ENCODE results near the gene SGCD.

Gene SGCD

GRCh38 chr5:156405988-156406387 lies 79.0 kb downstream of the SGCD start:
- DNase-seq = no peak

DNA sequence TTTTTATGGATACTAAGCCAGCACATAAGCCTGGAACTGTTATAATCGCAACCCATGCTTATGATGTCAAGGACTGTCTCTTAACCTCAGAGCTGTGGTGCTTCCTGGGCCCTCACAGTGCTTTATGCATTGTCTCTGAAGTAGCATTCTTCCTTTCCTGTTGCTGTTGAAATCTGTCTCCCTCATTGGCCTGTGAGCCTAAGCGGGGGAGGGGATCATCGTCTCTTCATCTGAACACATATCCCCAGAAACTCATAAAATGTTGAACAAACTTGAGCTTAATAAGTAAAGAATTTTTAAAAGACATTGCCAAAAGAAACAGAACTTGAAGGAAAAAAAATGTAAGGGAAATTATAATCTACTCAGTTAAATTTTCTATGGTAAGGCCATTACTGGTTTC lies 80.3 kb downstream of the SGCD start:
- no peak for DNase-seq

DNA sequence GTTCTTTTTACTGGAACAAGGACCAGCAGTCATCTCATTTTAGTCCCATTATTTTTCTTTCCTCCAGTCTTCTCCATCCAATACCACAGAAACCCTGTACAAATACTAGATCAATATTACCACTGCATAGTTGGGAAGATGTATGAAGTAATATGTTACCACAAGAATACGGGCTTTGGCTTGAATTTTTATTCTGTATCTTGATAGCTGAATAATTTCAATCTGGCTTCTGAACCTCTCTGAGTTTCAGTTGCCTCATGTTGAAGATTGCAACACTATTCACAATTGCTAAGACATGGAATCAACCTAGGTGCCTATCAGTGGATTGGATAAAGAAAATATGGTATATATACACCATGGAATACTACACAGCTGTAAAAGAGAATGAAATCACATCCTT lies 82.9 kb downstream of the SGCD start:
- DNase-seq = no peak

- no peak for DNase-seq
Measured at GRCh38 chr5:156411185-156411613, 84.2 kb downstream of the SGCD start.

- no peak for DNase-seq
Measured at GRCh38 chr5:156411957-156412356, 85.0 kb downstream of the SGCD start.

DNA sequence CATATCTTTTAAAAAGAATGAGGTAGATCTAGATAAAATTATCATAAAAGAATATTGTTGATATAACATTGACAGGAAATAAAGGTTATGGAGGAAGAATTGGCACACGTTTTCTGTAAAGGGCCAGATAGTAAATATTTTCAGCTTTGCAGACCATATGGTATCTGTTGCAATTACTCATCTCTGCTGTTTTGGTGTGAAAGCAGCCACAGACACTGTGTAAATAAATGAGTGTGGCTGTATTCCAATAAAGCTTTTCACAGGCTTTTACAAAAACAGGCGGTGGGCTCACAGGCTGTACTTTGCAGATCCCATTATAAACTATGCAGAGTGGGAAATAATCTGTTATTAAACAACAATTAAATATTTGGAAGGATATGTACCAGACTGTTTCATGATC lies 87.4 kb downstream of the SGCD start:
- no peak for DNase-seq

- no peak for DNase-seq
Measured at GRCh38 chr5:156419661-156420060, 92.7 kb downstream of the SGCD start.

- no peak for DNase-seq
Measured at GRCh38 chr5:156420665-156421064, 93.7 kb downstream of the SGCD start.

DNA sequence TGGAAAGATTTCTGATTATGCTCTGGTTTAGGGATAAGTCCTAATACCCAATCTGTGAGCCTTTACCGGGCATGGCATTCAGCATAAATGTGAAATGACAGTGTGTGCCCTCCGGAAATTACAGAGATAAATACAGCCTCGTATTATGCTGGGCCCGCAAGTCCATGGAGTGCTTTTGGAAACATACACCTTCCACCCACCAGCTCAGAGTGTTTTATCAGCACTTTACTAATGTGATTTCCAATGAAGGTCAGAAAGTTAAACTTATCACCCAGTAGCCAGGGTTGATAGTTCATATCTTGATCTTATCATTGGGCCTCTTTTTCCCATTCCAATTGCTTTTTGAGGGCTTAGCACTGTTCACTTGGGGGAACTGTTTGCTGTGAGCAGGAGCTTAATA lies 94.8 kb downstream of the SGCD start:
- no peak for DNase-seq

GRCh38 chr5:156423597-156423996 lies 96.6 kb downstream of the SGCD start:
- no peak for DNase-seq

DNA sequence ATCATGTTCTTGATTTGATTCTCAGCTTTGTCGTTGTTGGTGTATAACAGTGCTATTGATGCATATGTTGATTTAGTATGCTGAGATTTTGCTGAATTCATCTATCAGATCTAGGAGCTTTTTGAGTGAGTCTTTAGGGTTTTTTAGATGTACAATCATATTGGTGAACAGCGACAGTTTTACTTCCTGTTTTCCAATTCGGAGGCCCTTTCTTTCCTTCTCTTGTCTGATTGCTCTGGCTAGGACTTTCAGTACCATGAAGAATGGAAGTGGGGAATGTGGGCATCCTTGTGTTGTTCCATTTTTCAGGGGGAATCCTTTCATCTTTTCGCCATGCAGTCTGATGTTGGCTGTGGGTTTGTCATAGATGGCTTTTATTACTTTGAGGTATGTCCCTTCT lies 100.4 kb downstream of the SGCD start:
- DNase-seq = no peak

GRCh38 chr5:156431956-156432829 lies 105.2 kb downstream of the SGCD start:
- no peak for DNase-seq

- DNase-seq = no peak
Measured at GRCh38 chr5:156432830-156433105, 105.8 kb downstream of the SGCD start.

- DNase-seq = no peak
Measured at GRCh38 chr5:156434471-156434870, 107.5 kb downstream of the SGCD start.

DNA sequence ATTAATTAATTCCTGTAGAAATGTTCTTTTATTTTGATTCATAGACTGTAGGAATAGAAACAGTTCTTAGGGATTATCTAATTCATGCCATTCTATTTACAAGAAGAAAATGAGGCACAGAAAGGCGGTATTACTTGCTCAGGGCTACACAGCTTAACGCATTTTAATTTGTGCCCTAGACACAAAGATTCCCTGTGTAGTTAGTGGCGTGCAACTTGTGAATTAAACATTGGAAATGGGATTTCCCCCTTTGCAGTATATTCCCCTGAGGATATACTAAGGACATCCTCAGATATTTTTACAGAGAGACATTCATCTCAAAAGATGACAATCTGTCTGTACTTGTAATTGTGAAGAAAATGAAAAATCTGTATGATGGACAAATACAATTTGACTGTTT lies 108.1 kb downstream of the SGCD start:
- no peak for DNase-seq

GRCh38 chr5:156438076-156438475 lies 111.1 kb downstream of the SGCD start:
- DNase-seq = no peak

DNA sequence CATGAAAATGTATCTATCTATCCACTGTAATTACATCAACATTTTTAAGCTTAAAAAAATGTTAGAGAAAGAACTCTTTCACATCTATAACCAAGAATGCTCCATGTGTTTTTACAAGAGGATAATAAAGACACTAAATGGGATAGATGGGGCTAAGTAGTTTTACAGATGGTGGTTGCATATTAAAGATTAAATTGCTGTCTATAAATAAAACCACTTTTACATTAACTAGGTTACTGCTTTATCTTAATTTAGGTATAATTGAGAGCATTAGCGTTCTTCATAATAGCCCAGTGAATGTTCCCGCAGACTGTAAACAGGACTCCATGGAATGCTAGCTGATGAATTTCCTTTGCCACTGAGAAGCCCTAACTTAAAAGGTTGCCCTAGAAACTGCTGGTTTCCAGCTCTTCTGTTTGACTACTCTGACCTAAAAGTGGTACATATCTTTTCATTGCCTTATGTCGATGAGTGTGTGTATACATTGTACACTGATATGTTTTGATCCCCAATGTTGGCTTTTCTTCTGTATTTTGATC lies 117.9 kb downstream of the SGCD start:
- DNase-seq = no peak

DNA sequence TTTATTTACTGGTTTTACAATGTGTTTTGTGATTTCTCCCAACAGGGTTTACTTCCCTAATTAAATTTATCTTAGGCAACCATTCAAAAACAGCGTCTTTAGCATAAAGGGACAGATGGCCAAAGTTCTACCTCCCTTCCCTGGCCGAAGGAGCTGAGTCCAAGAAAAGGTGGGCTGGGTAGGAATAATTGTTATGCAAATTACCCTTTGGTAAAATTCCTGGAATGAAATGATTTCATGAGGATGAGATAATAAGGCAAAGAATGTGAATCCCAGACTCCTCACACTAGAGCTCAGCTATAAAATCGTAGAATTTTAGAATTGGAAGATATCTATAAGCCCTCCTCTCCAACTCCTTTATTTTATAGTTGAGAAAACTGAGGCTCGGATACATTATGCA lies 119.6 kb downstream of the SGCD start:
- no peak for DNase-seq

GRCh38 chr5:156450778-156451177 lies 123.8 kb downstream of the SGCD start:
- DNase-seq = no peak

DNA sequence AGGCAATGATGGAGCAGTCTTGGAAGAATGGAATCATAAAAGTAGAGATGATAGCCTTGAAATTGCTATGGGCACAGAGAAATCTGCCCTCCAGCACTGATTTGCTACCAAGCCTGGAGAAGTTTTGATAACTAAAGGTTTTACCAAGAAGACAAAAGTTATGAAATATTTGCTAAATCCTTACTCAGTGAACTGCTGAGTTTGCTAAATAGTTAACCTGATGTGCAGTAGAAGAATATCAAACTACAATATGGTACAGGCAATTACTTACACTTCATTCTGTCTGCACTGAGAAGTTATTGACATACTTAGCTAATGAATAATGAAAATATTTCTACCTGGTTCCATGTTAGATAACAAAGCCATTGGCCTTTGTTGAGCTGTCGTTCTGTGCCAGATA lies 124.5 kb downstream of the SGCD start:
- no peak for DNase-seq

GRCh38 chr5:156456857-156457256 lies 129.9 kb downstream of the SGCD start:
- no peak for DNase-seq

GRCh38 chr5:156459812-156460385 lies 132.9 kb downstream of the SGCD start:
- DNase-seq = no peak

- DNase-seq = no peak
Measured at GRCh38 chr5:156460471-156460870, 133.5 kb downstream of the SGCD start.

- DNase-seq = no peak
Measured at GRCh38 chr5:156466871-156467270, 139.9 kb downstream of the SGCD start.

DNA sequence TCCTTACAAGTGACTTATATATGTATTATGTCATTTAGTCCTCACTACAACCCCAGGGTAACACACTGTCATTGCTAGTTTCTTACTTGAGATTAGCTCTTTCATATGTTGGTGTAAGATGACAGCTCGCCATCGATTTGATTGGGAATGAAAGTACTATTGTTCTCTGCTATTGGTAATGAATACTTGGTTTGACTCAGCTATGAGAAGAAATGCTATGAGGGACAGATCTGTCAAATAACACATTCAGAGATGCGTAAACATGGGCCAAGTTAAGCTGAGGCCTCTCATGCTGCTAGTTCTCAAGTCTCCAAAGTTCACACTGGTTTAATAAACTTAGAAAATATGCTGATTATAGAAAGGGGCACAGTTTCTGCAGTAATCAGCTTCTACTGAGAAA lies 142.7 kb downstream of the SGCD start:
- no peak for DNase-seq

Measured in NCI-H1436 treated with DMSO at 0.1 percent for 48 hours (cell line).